ENCODE data around the gene MUCL1. TPM values are rescaled to one million over a fixed set of nuclear protein-coding genes. Genes with fewer than 3 reads are reported as not detected.

Gene MUCL1
- total RNA-seq, 2 donors from 2014 or later: not detected

DNA sequence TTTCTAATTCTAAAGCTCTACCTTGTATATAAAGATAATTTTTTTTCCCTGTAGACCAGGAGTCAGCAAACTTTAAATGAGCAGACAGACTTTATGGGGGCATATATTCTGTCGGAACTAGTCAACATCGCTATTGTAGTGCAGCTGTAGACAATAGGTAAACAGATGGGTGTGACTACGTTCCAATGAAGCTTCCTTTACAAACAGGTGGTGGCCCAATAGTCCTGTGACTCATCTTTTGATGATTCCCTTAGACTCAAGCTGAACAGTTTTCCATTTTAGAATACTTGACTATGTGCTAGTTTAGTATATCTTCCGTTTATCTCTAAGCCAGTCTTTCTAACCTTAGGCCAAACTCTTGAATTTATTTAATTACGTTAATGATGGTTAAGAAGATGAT lies 16.3 kb downstream of the MUCL1 start:
- WGBS, 2 experiments (ENCODE audit: insufficient coverage in 1 of 2, insufficient read length in 1 of 2): 89 to 93% methylated on average over 3 to 4 of the region's 5 CpGs
- no peak overlapping the region for H3K4me3 Mint-ChIP-seq
- H3K36me3 ChIP-seq (ENCODE audit: control insufficient read depth, insufficient read depth, low read length): no peaks in the 10 kb centered on the region
- H3K36me3 Mint-ChIP-seq (ENCODE audit: low read depth): no peaks in the 10 kb centered on the region
- H3K9me3 ChIP-seq (ENCODE audit: control insufficient read depth, low read length): no peaks in the 10 kb centered on the region
- H3K27me3 Mint-ChIP-seq (ENCODE audit: insufficient read depth): no peaks in the 10 kb centered on the region
- TF ChIP-seq, protein P1, sequence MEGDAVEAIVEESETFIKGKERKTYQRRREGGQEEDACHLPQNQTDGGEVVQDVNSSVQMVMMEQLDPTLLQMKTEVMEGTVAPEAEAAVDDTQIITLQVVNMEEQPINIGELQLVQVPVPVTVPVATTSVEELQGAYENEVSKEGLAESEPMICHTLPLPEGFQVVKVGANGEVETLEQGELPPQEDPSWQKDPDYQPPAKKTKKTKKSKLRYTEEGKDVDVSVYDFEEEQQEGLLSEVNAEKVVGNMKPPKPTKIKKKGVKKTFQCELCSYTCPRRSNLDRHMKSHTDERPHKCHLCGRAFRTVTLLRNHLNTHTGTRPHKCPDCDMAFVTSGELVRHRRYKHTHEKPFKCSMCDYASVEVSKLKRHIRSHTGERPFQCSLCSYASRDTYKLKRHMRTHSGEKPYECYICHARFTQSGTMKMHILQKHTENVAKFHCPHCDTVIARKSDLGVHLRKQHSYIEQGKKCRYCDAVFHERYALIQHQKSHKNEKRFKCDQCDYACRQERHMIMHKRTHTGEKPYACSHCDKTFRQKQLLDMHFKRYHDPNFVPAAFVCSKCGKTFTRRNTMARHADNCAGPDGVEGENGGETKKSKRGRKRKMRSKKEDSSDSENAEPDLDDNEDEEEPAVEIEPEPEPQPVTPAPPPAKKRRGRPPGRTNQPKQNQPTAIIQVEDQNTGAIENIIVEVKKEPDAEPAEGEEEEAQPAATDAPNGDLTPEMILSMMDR (conservative IDR thresholded peaks at IDR 0.05): no peak
- no peaks in the 10 kb centered on the region for H3K4me1 ChIP-seq (ENCODE audit: control insufficient read depth, insufficient read depth, low read length)
- H3K27ac Mint-ChIP-seq: no peak overlapping the region
- no peak for DNase-seq
- H3K4me1 Mint-ChIP-seq: peaks cover 14% of the 10 kb centered on the region
- H3K9ac ChIP-seq (ENCODE audit: extremely low read depth, low read length, poor library complexity, severe bottlenecking): no peak overlapping the region
- no peak overlapping the region for H3K4me3 ChIP-seq (ENCODE audit: low read length)
- H3K27me3 ChIP-seq (ENCODE audit: control insufficient read depth, insufficient read depth, low read length, poor library complexity, severe bottlenecking): no peaks in the 10 kb centered on the region
- no peak overlapping the region for H3K27ac ChIP-seq (ENCODE audit: low read depth, low read length)
- no peaks in the 10 kb centered on the region for H3K9me3 Mint-ChIP-seq

DNA sequence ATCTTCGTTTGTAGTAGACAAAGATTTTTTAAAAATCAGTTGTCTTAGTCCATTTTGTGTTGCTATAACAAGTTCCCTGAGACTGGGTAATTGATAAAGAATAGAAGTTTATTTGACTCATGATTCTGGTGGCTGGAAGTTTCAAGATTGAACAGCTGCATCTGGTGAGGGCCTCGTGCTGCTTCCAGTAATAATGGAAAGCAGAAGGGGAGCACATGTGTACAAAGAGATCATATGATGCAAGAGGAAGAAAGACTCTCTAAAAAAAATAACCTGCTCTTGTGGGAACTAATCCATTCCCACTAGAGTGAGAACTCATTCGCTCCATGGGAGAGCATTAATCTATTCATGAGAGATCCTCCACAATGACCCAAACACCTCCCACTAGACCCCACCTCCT lies 24.8 kb downstream of the MUCL1 start:
- TF ChIP-seq, protein P1 (conservative IDR thresholded peaks at IDR 0.05): no peak
- H3K4me1 ChIP-seq (ENCODE audit: control insufficient read depth, insufficient read depth, low read length): no peaks in the 10 kb centered on the region
- no peaks in the 10 kb centered on the region for H3K9me3 Mint-ChIP-seq

DNA sequence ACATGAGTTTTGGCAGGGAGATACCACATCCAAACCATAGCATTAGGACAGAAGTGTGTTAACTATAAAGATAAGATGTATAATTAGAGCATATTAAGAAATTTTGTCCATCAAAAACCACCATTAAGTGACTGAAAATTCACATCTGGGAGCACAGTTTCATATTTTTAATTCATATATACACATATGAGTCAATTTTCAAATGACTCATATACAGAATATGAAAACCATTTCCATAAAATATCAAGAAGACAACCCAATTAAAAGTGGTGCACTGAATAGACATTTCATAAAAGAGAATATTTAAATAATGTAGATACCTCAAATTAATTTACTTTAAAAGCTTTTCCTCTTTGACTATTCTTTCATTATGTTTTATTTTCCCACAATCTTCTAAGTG lies 25.3 kb downstream of the MUCL1 start:
- H3K9me3 ChIP-seq (ENCODE audit: control insufficient read depth, low read length): no peaks in the 10 kb centered on the region
- no peak overlapping the region for H3K4me3 ChIP-seq (ENCODE audit: low read length)
- no peak overlapping the region for H3K9ac ChIP-seq (ENCODE audit: extremely low read depth, low read length, poor library complexity, severe bottlenecking)
- TF ChIP-seq, protein P1 (conservative IDR thresholded peaks at IDR 0.05): no peak
- H3K4me1 Mint-ChIP-seq: no peaks in the 10 kb centered on the region
- H3K9me3 Mint-ChIP-seq: peaks cover 2% of the 10 kb centered on the region
- DNase-seq: no peak
- H3K27me3 Mint-ChIP-seq (ENCODE audit: insufficient read depth): no peaks in the 10 kb centered on the region
- H3K27ac Mint-ChIP-seq: no peak overlapping the region
- no peaks in the 10 kb centered on the region for H3K4me1 ChIP-seq (ENCODE audit: control insufficient read depth, insufficient read depth, low read length)
- no peak overlapping the region for H3K27ac ChIP-seq (ENCODE audit: low read depth, low read length)
- H3K27me3 ChIP-seq (ENCODE audit: control insufficient read depth, insufficient read depth, low read length, poor library complexity, severe bottlenecking): no peaks in the 10 kb centered on the region
- no peaks in the 10 kb centered on the region for H3K36me3 Mint-ChIP-seq (ENCODE audit: low read depth)
- no peaks in the 10 kb centered on the region for H3K36me3 ChIP-seq (ENCODE audit: control insufficient read depth, insufficient read depth, low read length)
- no peak overlapping the region for H3K4me3 Mint-ChIP-seq

More for the DNA sequence above, 24.8 kb downstream of the MUCL1 start:
- no peak overlapping the region for H3K9ac ChIP-seq (ENCODE audit: extremely low read depth, low read length, poor library complexity, severe bottlenecking)
- Mint-ChIP-seq H3K27me3 (ENCODE audit: insufficient read depth) (no peaks in the 10 kb centered on the region), H3K27ac (no peak overlapping the region), H3K36me3 (ENCODE audit: low read depth) (no peaks in the 10 kb centered on the region), H3K4me3 (no peak overlapping the region), H3K4me1 (no peaks in the 10 kb centered on the region)
- 84 to 100% methylated on average over 2 to 3 of the region's 3 CpGs for WGBS, 2 experiments (ENCODE audit: insufficient coverage in 1 of 2, insufficient read length in 1 of 2)
- no peaks in the 10 kb centered on the region for H3K36me3 ChIP-seq (ENCODE audit: control insufficient read depth, insufficient read depth, low read length)
- no peaks in the 10 kb centered on the region for H3K27me3 ChIP-seq (ENCODE audit: control insufficient read depth, insufficient read depth, low read length, poor library complexity, severe bottlenecking)
- H3K27ac ChIP-seq (ENCODE audit: low read depth, low read length): no peak overlapping the region
- DNase-seq: no peak
- H3K4me3 ChIP-seq (ENCODE audit: low read length): no peak overlapping the region
- no peaks in the 10 kb centered on the region for H3K9me3 ChIP-seq (ENCODE audit: control insufficient read depth, low read length)
